NCI-H1105 (cell line): ENCODE measurements around the gene CLTB.
"Not testable (repeated sequence)": the region's sequence is repeated elsewhere in the genome, so short reads cannot be mapped to it uniquely, and the experiment has no call there.

Source experiments
- DNase-seq: peaks from one replicate; lab custom pipeline; 2025; lab: John Stamatoyannopoulos, UW

CLTB gene

DNA sequence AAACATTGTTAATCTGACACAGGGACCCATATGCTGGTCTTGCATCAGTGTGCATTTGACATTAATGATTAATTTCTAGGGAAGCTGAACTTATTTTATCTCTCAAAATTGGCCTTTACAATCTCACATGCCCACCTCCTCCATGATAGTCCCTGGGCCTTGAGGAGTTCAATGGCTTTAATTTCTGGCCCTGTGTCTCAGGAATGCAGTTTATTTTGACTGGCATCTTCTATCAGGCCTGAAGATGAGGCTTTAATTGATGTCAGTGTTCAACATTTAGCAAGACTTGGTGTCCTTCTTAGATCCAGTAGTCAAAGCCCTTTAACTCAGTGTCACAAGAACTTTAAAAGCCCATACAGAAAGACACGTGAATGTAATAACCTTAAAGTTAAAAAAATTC, 10.5 kb upstream of the CLTB start:
- no peak for DNase-seq

DNA sequence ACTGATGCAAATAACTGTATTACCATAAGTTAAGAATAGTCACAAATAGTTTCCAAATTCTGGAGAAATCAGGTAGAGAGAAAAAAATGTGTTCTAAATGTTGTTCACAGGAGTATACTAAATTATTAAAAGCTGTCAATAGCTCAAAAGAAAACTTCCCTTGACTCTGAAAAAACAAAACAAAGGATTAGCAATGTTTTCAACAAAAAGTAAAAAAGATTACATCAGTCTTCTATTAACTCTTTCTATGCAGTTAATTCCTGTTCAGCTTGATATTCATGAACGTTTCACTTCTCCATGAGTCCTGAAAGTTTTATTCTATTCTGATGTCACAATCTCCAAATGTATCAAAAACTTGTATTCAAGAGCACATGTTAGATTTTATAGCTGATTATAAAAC, 9.5 kb upstream of the CLTB start:
- DNase-seq = no peak

GRCh38 chr5:176425138-176425537, 8.8 kb upstream of the CLTB start:
- DNase-seq = no peak

- no peak for DNase-seq
Measured at GRCh38 chr5:176424181-176424580, 7.8 kb upstream of the CLTB start.

DNA sequence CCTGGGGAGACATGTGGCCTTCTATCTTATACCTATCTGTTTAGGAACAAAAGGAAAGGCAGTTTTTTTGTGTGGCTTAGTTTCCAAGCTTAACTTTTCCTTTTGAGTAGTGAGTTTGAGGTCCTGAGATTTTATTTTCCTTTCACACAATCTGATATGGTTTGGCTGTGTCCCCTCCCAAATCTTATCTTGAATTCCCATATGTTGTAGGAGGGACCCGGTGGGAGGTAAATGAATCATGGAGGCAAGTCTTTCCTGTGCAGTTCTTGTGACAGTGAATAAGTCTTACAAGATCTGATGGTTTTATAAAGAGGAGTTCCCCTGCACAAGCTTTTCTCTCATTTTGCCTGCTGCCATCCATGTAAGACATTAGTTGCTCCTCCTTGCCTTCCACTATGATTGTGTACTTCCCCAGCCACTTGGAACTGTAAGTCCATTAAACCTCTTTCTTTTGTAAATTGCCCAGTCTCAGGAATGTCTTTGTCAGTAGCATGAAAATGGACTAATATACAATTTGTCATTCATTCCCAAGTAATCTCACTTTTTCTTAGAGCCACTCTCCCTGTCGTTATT, 4.7 kb upstream of the CLTB start:
- no peak for DNase-seq

DNA sequence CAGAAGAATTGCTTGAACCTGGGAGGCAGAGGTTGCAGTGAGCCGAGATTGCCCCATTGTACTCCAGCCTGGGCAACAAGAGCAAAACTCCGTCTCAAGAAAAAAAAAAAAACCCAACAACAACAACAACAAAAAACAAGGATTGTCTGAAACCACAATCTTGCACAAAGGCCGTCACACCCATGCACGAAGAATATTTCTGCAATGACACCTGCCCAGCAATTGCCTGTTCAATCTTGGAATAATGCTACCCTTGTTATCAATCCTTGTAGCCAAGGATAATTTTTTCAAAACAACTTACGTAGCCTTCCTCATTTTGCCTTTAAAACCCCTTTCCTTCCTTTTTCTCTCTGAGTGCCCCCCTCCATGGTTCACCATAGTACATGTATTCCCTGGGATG, 3.7 kb upstream of the CLTB start:
- DNase-seq = no peak

GRCh38 chr5:176418251-176418650, 1.9 kb upstream of the CLTB start:
- DNase-seq = no peak

DNA sequence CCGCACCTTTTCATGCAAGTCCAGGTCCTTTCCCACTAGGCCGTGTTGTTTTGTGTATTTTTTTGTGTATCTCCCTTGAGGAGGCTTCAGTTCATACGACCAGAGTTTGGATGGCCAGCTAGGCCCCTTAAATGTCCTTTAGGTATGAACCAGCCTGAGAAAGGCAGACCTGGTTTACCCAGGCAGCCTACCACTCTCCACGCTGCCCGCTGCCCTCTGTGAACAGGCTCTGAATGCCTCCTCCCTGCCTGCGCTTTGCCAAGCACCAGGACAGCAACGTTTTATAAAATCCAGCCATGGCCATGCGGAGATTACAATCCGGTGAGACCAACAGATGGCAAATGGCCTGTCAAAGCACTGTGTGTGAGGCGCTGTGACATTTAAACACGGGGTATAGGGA, 626 bp upstream of the CLTB start:
- no peak for DNase-seq

- DNase-seq = no peak
Measured at GRCh38 chr5:176415240-176415951, 943 bp downstream of the CLTB start.

- no peak for DNase-seq
Measured at GRCh38 chr5:176414704-176415103, 1.6 kb downstream of the CLTB start.

- DNase-seq = no peak
Measured at GRCh38 chr5:176413709-176414191, 2.6 kb downstream of the CLTB start.

GRCh38 chr5:176413255-176413565, 3.1 kb downstream of the CLTB start:
- DNase-seq = no peak

GRCh38 chr5:176412517-176413254, 3.7 kb downstream of the CLTB start:
- DNase-seq = no peak

DNA sequence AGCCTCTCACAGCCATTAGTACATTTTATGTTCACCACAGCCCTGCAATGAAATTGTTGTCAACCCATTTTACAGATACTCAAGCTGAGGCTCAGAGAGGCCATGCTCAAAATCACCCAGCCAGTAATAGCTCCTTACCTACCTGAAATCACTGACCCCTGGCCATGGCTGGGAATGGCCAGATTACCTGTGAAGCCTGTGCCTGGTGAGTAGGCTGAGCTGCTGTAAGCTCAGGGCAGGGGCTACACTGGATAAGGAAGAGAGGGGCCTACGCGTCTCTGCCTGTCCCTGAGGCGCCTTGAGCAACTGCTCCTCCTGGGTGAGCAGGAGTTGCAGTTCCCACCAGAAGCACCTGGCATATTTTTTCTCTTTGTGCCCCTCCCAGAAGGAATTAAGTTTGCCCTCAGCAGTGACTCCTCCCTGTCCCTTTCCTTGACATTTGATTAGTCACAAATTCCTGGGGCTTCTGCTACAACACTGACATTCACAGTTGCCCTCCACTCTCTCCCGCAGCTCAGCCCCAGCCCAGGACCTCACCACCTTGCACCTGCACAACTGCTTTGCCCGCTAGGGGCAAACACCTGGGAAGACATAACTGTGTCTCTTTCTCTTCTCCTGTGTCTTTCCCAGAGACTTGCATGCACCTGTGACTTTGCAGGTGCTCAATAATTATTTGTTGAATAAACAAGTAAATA, 5.7 kb downstream of the CLTB start:
- DNase-seq = no peak

GRCh38 chr5:176409765-176410164, 6.6 kb downstream of the CLTB start:
- no peak for DNase-seq

- no peak for DNase-seq
Measured at GRCh38 chr5:176408590-176408989, 7.7 kb downstream of the CLTB start.

- not testable (repeated sequence) for DNase-seq
Measured at GRCh38 chr5:176408252-176408573, 8.1 kb downstream of the CLTB start.

DNA sequence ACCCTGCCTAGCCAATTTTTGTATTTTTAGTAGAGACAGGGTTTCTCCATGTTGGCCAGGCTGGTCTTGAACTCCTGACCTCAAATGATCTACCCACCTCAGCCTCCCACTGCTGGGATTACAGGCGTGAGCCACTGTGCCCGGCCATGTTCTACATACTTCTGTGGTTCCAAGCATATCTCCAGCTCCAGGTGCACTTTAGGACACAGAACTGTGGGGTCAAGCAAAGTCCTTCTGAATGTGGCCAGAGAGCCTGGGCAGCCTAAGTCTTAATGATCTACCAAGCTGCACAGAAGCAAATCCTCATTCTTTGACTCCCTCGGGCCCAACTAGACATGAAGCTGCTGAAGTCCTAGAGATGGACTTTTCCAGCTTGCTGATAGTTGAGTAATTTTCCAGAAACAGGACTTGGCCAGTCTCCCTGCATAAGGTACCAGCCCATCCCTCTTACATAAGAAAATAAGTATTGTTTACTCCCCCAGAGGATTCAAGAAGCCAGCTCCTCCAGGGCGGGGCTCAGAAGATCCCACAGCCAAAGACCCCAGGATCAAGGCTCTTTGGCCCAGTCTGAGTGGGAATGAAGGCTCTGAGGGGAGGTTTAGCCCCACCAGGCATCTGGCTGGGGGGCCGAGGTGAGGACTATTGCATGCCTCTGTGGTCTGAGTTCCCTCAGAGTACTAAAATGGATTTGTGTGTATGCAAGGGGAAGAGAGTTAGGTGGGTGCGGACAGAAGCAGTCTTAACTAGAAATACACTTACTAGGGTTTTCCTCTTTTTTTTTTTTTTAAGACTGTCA, 8.7 kb downstream of the CLTB start:
- no peak for DNase-seq

GRCh38 chr5:176406436-176407052, 9.8 kb downstream of the CLTB start:
- DNase-seq = no peak

GRCh38 chr5:176405656-176406435, 10.5 kb downstream of the CLTB start:
- DNase-seq = no peak
